Astrocyte (in vitro differentiated cells and primary cell): ENCODE results near the gene KMT2C.

Experiments
- CTCF ChIP-seq: IDR thresholded peaks from 2 replicates; pipeline ENCODE4 v1.5.1; 2011; ENCODE audit warnings: low read depth, mild to moderate bottlenecking, inconsistent platforms, low read length, moderate library complexity; ENCODE audit not compliant: insufficient read depth
- EZH2 ChIP-seq: IDR thresholded peaks from 2 replicates; pipeline ENCODE4 v1.6.1; 2012; ENCODE audit warnings: mild to moderate bottlenecking, low read length, inconsistent platforms; ENCODE audit not compliant: insufficient read depth

- no peak for TF ChIP-seq CTCF
- no peak for TF ChIP-seq EZH2
These were observed 295.2 kb downstream of the KMT2C start for GRCh38 chr7:152140560-152140959.
